H9 (cell line): Measurements from ENCODE around the gene SEMA4C. TPM values are rescaled to one million over a fixed set of nuclear protein-coding genes. Genes with fewer than 3 reads are reported as not detected.

ENCODE experiments used
- DNase-seq: peaks from one replicate; pipeline ENCODE4 v3.0.0-alpha.2; 2017
- H2AFZ ChIP-seq: one replicate; pipeline ENCODE4 v1.6.1; 2013; ENCODE audit warnings: mild to moderate bottlenecking, low read length, control low read depth, moderate library complexity
- H2AK5ac ChIP-seq: 2 replicates; pipeline ENCODE4 v1.6.1; 2013; ENCODE audit warnings: low read length, control low read depth, mixed read lengths; ENCODE audit not compliant: insufficient read length
- H2BK120ac ChIP-seq: one replicate; pipeline ENCODE4 v1.6.1; 2013; ENCODE audit warnings: low read depth, mild to moderate bottlenecking, low read length, control low read depth, inconsistent platforms; ENCODE audit not compliant: poor library complexity, severe bottlenecking
- H2BK12ac ChIP-seq: 2 replicates; pipeline ENCODE4 v1.6.1; 2013; ENCODE audit warnings: low read length, control low read depth, mixed read lengths, low read depth; ENCODE audit not compliant: insufficient read length
- H2BK15ac ChIP-seq: 2 replicates; pipeline ENCODE4 v1.6.1; 2013; ENCODE audit warnings: low read depth, low read length, control low read depth
- H2BK20ac ChIP-seq: one replicate; pipeline ENCODE4 v1.6.1; 2013; ENCODE audit warnings: low read depth, mild to moderate bottlenecking, low read length, control low read depth, inconsistent platforms; ENCODE audit not compliant: poor library complexity, severe bottlenecking
- H2BK5ac ChIP-seq: 2 replicates; pipeline ENCODE4 v1.6.1; 2013; ENCODE audit warnings: low read length, control low read depth, mixed read lengths; ENCODE audit not compliant: insufficient read length
- H3K14ac ChIP-seq: 2 replicates; pipeline ENCODE4 v1.6.1; 2013; ENCODE audit warnings: low read length, control low read depth; ENCODE audit not compliant: insufficient read depth
- H3K18ac ChIP-seq: 2 replicates; pipeline ENCODE4 v1.6.1; 2013; ENCODE audit warnings: low read depth, mild to moderate bottlenecking, mixed read lengths, low read length, control low read depth; ENCODE audit not compliant: insufficient read length
- H3K23ac ChIP-seq: 2 replicates; pipeline ENCODE4 v1.6.1; 2013; ENCODE audit warnings: low read length, control low read depth, mixed read lengths, low read depth; ENCODE audit not compliant: insufficient read length
- H3K23me2 ChIP-seq: 2 replicates; pipeline ENCODE4 v1.6.1; 2013; ENCODE audit warnings: low read depth, mild to moderate bottlenecking, mixed read lengths, low read length, control low read depth; ENCODE audit not compliant: insufficient read length, poor library complexity, severe bottlenecking
- H3K27ac ChIP-seq: 2 replicates; pipeline ENCODE4 v1.5.1; 2013; ENCODE audit warnings: low read length, control low read depth, mixed read lengths, low read depth; ENCODE audit not compliant: insufficient read length
- H3K27me3 ChIP-seq: 2 replicates; pipeline ENCODE4 v1.6.1; 2013; ENCODE audit warnings: low read length, control low read depth, inconsistent platforms; ENCODE audit not compliant: insufficient read depth
- H3K4ac ChIP-seq: 2 replicates; pipeline ENCODE4 v1.6.1; 2013; ENCODE audit warnings: low read depth, mild to moderate bottlenecking, control low read depth, inconsistent platforms, low read length, moderate library complexity
- H3K4me1 ChIP-seq: 2 replicates; pipeline ENCODE4 v1.6.1; 2013; ENCODE audit warnings: low read length, control low read depth, inconsistent platforms; ENCODE audit not compliant: insufficient read depth
- H3K4me2 ChIP-seq: 2 replicates; pipeline ENCODE4 v1.6.1; 2013; ENCODE audit warnings: low read length, control low read depth, mixed read lengths; ENCODE audit not compliant: insufficient read length, insufficient read depth
- H3K56ac ChIP-seq: 2 replicates; pipeline ENCODE4 v1.6.1; 2013; ENCODE audit warnings: low read depth, mild to moderate bottlenecking, mixed read lengths, low read length, control low read depth; ENCODE audit not compliant: insufficient read length
- H3K79me1 ChIP-seq: 2 replicates; pipeline ENCODE4 v1.6.1; 2013; ENCODE audit warnings: low read depth, mild to moderate bottlenecking, moderate library complexity, low read length, control low read depth, inconsistent platforms; ENCODE audit not compliant: insufficient read depth, poor library complexity, severe bottlenecking
- H3K79me2 ChIP-seq: 2 replicates; pipeline ENCODE4 v1.6.1; 2013; ENCODE audit warnings: low read length, control low read depth, inconsistent platforms; ENCODE audit not compliant: insufficient read depth
- H3K9ac ChIP-seq: 2 replicates; pipeline ENCODE4 v1.6.1; 2013; ENCODE audit warnings: low read length, control low read depth, mixed read lengths; ENCODE audit not compliant: insufficient read length; ENCODE audit errors: extremely low read depth
- H3K9me3 ChIP-seq: one replicate; pipeline ENCODE4 v1.6.1; 2013; ENCODE audit warnings: low read depth, low read length, inconsistent platforms; ENCODE audit not compliant: control insufficient read depth
- H3T11ph ChIP-seq: one replicate; pipeline ENCODE4 v1.6.1; 2013; ENCODE audit warnings: mild to moderate bottlenecking, low read length, control low read depth, inconsistent platforms
- H4K20me1 ChIP-seq: one replicate; pipeline ENCODE4 v1.6.1; 2013; ENCODE audit not compliant: control insufficient read depth, insufficient read length, insufficient read depth
- H4K5ac ChIP-seq: 2 replicates; pipeline ENCODE4 v1.6.1; 2013; ENCODE audit warnings: low read depth, mild to moderate bottlenecking, mixed read lengths, low read length, control low read depth; ENCODE audit not compliant: insufficient read length
- H4K8ac ChIP-seq: replicated peaks from 2 replicates; pipeline ENCODE4 v1.6.1; 2013; ENCODE audit warnings: low read length, control low read depth, mixed read lengths, low read depth; ENCODE audit not compliant: insufficient read length
- H4K91ac ChIP-seq: 2 replicates; pipeline ENCODE4 v1.6.1; 2013; ENCODE audit warnings: low read depth, mild to moderate bottlenecking, moderate library complexity, mixed read lengths, low read length, control low read depth; ENCODE audit not compliant: insufficient read length
- H3K27ac Mint-ChIP-seq, 3 experiments: 2 replicates in 2 of 3; 3 replicates in 1 of 3; pipeline ENCODE4 v1.8.0; 2020 to 2021; ENCODE audit warnings: mixed read lengths in 3 of 3, mild to moderate bottlenecking in 1 of 3, moderate library complexity in 1 of 3
- H3K27me3 Mint-ChIP-seq: 2 replicates; pipeline ENCODE4 v1.8.0; 2021; ENCODE audit warnings: low read depth, mild to moderate bottlenecking, moderate library complexity, mixed read lengths
- H3K36me3 Mint-ChIP-seq, 3 experiments: 2 replicates in 2 of 3; 3 replicates in 1 of 3; pipeline ENCODE4 v1.8.0; 2020 to 2021; ENCODE audit warnings: low read depth in 3 of 3, mixed read lengths in 3 of 3; ENCODE audit not compliant: insufficient read depth in 1 of 3
- H3K4me1 Mint-ChIP-seq, 2 experiments: 2 replicates each; pipeline ENCODE4 v1.8.0; 2020; ENCODE audit warnings: mixed read lengths in 2 of 2
- H3K4me3 Mint-ChIP-seq, 2 experiments: 2 replicates in 1 of 2; 3 replicates in 1 of 2; pipeline ENCODE4 v1.8.0; 2020 to 2021; ENCODE audit warnings: mild to moderate bottlenecking in 2 of 2, mixed read lengths in 2 of 2, moderate library complexity in 1 of 2
- H3K9me3 Mint-ChIP-seq, 2 experiments: 2 replicates in 1 of 2; 3 replicates in 1 of 2; pipeline ENCODE4 v1.8.0; 2020; ENCODE audit warnings: mild to moderate bottlenecking in 2 of 2, mixed read lengths in 2 of 2, moderate library complexity in 1 of 2
- CTCF ChIP-seq: fragments of 200-600 bp; sonication (generic); conservative IDR thresholded peaks from 3 replicates; pipeline ENCODE4 v1.8.0; 2021; ENCODE audit warnings: antibody characterized with exemption, mild to moderate bottlenecking
- WGBS: extraction: QIAGEN DNeasy Blood & Tissue Kit; methylation state at CpG from one replicate; pipeline ENCODE4 v1.1.7; 2013; ENCODE audit warnings: missing lambda C conversion rate, low lambda C conversion rate, mixed read lengths; ENCODE audit not compliant: insufficient read length; ENCODE audit errors: extremely low coverage; 5-methylcytosine and 5-hydroxymethylcytosine counted together
- total RNA-seq: library from RNA; stranded (reverse); gene quantifications from 2 replicates; pipeline ENCODE4 v1.2.1, GENCODE V29; 2021

The SEMA4C gene
- total RNA-seq, 1 experiment from 2014 or later: 81.6 TPM

- TF ChIP-seq CTCF: no peak
- Histone ChIP-seq H3K56ac (no peak overlapping the region), H2AFZ (no peak overlapping the region), H3K9me3 (no peaks in the 10 kb centered on the region), H3K23me2 (no peaks in the 10 kb centered on the region), H3K4me2 (no peak overlapping the region), H2BK15ac (no peak overlapping the region), H3K79me1 (peaks cover 2% of the 10 kb centered on the region), H3K14ac (no peak overlapping the region), H4K91ac (no peak overlapping the region), H2AK5ac (no peak overlapping the region), H2BK12ac (no peak overlapping the region), H2BK5ac (no peak overlapping the region), H2BK20ac (no peak overlapping the region), H3K18ac (no peak overlapping the region), H3K9ac (no peak overlapping the region), H3T11ph (no peak overlapping the region), H3K27me3 (no peaks in the 10 kb centered on the region), H4K5ac (no peak overlapping the region), H3K27ac (no peak overlapping the region), H2BK120ac (no peak overlapping the region), H4K20me1 (no peaks in the 10 kb centered on the region), H4K8ac (no peak overlapping the region), H3K4me1 (no peaks in the 10 kb centered on the region), H3K4ac (no peak overlapping the region), H3K79me2 (no peaks in the 10 kb centered on the region), H3K23ac (no peak overlapping the region)
- Mint-ChIP-seq H3K36me3 (peaks cover 19 to 40% (median 24%) of the 10 kb centered on the region in 3 experiments; a peak in 6 of 7 replicates), H3K9me3 (no peaks in the 10 kb centered on the region), H3K4me3 (no peak overlapping the region), H3K4me1 (peaks cover 0 to 5% of the 10 kb centered on the region in 2 experiments; a peak in 2 of 4 replicates), H3K27me3 (no peaks in the 10 kb centered on the region; the same call in 1 of the 2 replicates), H3K27ac (no peak overlapping the region)
- WGBS: no CpG with 5 or more reads among the region's 5 CpGs
- no peak for DNase-seq
Observed at GRCh38 chr2:96846825-96847224, 23.1 kb downstream of the SEMA4C start.
